ENCODE results near the gene CTDSPL2. TPM values are rescaled to one million over a fixed set of nuclear protein-coding genes. Genes with fewer than 3 reads are reported as not detected.

CTDSPL2 gene
- total and polyA plus RNA-seq, 8 donors = 2.7 to 25.1 (median 15.3) TPM

DNA sequence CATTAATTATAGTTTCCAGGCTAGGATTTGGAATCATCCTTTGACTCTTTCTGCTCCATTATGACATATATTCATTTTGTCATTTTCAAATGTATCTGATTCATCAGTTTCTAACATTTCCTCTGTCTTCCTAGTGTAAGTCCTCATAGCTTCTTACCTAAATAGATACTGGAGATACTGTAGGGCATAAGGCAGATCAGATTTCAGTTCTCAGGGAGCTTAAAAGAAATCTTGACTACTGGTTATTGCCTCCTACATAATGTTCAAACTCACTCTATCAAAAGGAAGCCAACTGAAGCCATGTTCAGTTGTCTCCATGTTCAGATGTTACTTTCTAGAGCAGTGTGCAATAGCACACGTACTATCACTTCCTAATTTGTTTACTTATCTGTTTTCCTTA lies 29.6 kb upstream of the CTDSPL2 start:
- no peak overlapping the region for H3K27ac ChIP-seq
- H3K36me3 ChIP-seq = no peaks in the 10 kb centered on the region
- H3K4me3 ChIP-seq = no peak overlapping the region
- H3K9me3 ChIP-seq = no peaks in the 10 kb centered on the region
- intact Hi-C loops (cut with DNase I) = no loop called here
- H3K4me1 ChIP-seq = no peaks in the 10 kb centered on the region
- ATAC-seq (no peak), FAIRE-seq (no peak), DNase-seq (no peak)
- WGBS, 2 donors = 79 to 92% methylated on average over 1 of the region's 1 CpG
- no peaks in the 10 kb centered on the region for H3K27me3 ChIP-seq
- TF ChIP-seq, protein P1, sequence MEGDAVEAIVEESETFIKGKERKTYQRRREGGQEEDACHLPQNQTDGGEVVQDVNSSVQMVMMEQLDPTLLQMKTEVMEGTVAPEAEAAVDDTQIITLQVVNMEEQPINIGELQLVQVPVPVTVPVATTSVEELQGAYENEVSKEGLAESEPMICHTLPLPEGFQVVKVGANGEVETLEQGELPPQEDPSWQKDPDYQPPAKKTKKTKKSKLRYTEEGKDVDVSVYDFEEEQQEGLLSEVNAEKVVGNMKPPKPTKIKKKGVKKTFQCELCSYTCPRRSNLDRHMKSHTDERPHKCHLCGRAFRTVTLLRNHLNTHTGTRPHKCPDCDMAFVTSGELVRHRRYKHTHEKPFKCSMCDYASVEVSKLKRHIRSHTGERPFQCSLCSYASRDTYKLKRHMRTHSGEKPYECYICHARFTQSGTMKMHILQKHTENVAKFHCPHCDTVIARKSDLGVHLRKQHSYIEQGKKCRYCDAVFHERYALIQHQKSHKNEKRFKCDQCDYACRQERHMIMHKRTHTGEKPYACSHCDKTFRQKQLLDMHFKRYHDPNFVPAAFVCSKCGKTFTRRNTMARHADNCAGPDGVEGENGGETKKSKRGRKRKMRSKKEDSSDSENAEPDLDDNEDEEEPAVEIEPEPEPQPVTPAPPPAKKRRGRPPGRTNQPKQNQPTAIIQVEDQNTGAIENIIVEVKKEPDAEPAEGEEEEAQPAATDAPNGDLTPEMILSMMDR (IDR thresholded peaks at IDR 0.05) = no peak

DNA sequence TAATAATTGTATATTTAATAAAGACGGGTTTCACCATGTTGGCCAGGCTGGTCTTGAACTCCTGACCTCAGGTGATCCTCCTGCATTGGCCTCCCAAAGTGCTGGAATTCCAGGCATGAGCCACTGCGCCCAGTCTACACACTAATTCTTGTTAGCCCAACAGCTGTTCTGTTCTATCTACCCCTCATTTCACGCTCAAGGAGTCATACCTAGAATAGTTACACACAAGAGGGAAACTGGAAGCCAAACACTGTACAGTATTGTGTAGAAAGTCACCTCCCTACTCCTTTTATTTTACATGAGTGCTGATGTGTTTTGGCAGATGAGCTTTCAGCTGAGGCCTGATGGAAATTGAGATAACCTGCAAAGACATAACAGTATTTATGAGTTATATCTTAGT lies 13.4 kb upstream of the CTDSPL2 start:
- intact Hi-C loops (cut with DNase I) = no loop called here
- Histone ChIP-seq H3K27me3 (no peaks in the 10 kb centered on the region), H3K36me3 (peaks cover 0 to 6% (median 0%) of the 10 kb centered on the region in 3 donors), H3K4me1 (no peaks in the 10 kb centered on the region), H3K9me3 (no peaks in the 10 kb centered on the region), H3K4me3 (no peak overlapping the region), H3K27ac (no peak overlapping the region)
- TF ChIP-seq, protein P1 (IDR thresholded peaks at IDR 0.05) = no peak
- FAIRE-seq (no peak), ATAC-seq (no peak), DNase-seq (no peak)
- WGBS, 2 donors = 94 to 98% methylated on average over 3 of the region's 3 CpGs

DNA sequence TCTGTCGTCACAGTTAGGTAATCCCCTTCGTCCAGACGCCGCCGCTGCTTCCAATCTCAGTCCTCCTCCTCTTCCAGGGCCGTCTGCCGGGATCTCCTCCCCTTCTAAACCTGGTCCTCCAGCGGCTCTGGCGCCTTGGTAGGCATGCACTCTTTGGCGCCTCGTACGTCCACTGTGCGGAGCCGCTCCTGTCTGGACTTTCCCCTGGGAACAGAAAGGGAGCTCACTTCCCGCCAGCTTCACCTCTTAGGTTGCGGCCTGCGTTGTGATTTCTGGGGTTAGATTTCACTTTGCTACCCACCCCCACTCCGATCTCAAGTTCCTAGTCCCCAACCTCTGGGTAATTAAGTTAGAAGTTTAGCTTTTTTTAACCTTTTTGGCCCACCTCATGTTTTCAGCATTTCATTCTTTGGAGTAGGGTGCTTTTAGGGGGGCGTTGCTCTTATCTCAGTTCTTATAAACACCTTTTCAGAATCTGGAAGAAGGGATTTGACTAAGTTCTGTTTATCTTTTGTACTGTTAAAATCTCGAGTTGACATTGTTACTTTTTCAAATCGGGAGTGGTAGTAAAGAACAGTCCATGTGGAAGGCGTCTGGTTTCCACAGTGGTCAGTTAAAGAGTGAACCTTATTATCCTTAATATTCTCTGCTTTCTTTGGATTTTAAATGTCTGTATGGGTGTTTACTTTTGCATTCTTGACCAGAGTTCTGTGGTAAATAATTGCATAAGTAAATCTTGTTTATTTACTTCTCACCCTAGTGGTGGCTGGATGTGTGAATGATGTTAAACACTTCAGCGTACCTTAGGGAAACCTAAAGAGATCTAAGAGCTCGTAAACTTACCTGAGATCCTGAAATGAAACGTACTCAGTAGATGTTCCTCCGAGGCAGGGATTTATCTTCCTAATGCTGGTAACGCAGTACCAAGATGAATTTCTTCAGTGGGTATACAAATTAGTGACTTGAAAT lies 611 bp downstream of the CTDSPL2 start:
- peak overlapping the region; percentile 72 to 96 (median 86) for H3K27ac ChIP-seq
- FAIRE-seq (no peak), DNase-seq (no peak), ATAC-seq (peak; percentile 37 to 55 (median 46))
- H3K36me3 ChIP-seq = no peaks in the 10 kb centered on the region
- peaks cover 3 to 20% (median 12%) of the 10 kb centered on the region in 3 donors for H3K4me1 ChIP-seq
- no peaks in the 10 kb centered on the region for H3K27me3 ChIP-seq
- no peaks in the 10 kb centered on the region for H3K9me3 ChIP-seq
- H3K4me3 ChIP-seq = peak overlapping the region; percentile 62 to 92 (median 67)
- intact Hi-C loops (cut with DNase I) = no loop called here
- TF ChIP-seq, protein P1 (IDR thresholded peaks at IDR 0.05) = no peak
- 0% methylated on average over 26 to 27 of the region's 27 CpGs for WGBS, 2 donors

DNA sequence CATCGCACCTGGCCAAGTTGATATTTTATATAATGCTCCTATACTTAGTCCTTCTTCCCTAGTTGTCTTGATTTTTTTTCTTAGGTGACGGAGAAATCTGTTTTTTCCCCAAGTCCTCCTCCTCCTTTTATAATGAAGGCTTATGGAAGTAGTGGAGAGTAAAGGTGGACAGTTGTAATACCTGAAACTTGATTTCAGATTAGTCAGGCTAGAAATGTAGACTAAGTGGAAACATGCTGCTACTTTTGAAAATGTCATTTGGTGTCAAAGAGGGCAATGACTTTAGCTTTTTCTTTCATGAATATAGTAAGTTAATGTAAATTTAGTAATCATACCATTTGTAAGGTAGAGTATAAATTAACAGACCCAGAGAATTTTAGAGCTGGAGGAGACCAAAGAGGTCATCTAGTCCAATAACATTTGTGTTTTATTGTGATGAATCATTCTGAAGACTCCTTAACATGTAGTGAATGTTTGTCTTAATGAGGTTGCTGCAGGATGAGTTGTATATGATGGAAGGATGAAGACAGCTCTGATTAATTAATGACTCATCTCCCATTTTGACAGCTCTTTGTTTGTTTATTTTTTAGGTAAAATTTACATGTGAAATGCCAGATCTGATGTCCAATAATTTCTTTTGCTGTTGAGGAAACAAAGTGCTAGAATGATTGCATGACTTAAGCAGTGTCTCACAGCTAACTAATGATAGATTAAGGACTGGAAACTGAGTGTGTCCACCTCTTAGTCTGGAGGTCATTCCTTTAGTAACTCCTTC lies 8.7 kb downstream of the CTDSPL2 start:
- intact Hi-C loops (cut with DNase I) = no loop called here

More for the DNA sequence above, 8.7 kb downstream of the CTDSPL2 start:
- TF ChIP-seq, protein P1 (IDR thresholded peaks at IDR 0.05) = no peak
- DNase-seq (no peak), ATAC-seq (no peak), FAIRE-seq (no peak)
- Histone ChIP-seq H3K27ac (no peak overlapping the region), H3K27me3 (no peaks in the 10 kb centered on the region), H3K4me1 (peaks cover 0 to 6% (median 0%) of the 10 kb centered on the region in 3 donors), H3K36me3 (no peaks in the 10 kb centered on the region), H3K4me3 (no peak overlapping the region), H3K9me3 (no peaks in the 10 kb centered on the region)
- 92 to 96% methylated on average over 2 of the region's 2 CpGs for WGBS, 2 donors
